Uterus (tissue), 4 donors: Measurements from ENCODE around the gene UBE2QL1. TPM values are rescaled to one million over a fixed set of nuclear protein-coding genes. Genes with fewer than 3 reads are reported as not detected.
"Not testable (repeated sequence)": the region's sequence is repeated elsewhere in the genome, so short reads cannot be mapped to it uniquely, and the experiment has no call there.

Source experiments
- DNase-seq, 2 donors: peaks; one replicate each; pipeline ENCODE4 v3.0.0-alpha.2; 2019 to 2020
- H3K27ac ChIP-seq, 2 donors: fragments of 200-600 bp; sonication (generic); 1 replicate in 1 of 2; 2 replicates in 1 of 2; pipeline ENCODE4 v1.5.1; 2016 to 2018
- H3K27me3 ChIP-seq, 2 donors: fragments of 200-600 bp; sonication (generic); one replicate each; pipeline ENCODE4 v1.5.1; 2018 to 2019; ENCODE audit warnings: control low read depth in 1 of 2
- H3K36me3 ChIP-seq, 2 donors: fragments of 200-600 bp; sonication (generic); one replicate each; pipeline ENCODE4 v1.5.1; 2019; ENCODE audit warnings: control low read depth in 1 of 2
- H3K4me1 ChIP-seq, 2 donors: fragments of 200-600 bp; sonication (generic); one replicate each; pipeline ENCODE4 v1.5.1; 2018 to 2019; ENCODE audit warnings: control low read depth in 1 of 2
- H3K4me3 ChIP-seq, 2 donors: fragments of 200-600 bp; sonication (generic); 1 replicate in 1 of 2; 2 replicates in 1 of 2; pipeline ENCODE4 v1.5.1; 2018 to 2019; ENCODE audit warnings: mild to moderate bottlenecking in 1 of 2
- H3K9me3 ChIP-seq, 2 donors: fragments of 200-600 bp; sonication (generic); one replicate each; pipeline ENCODE4 v1.5.1; 2019; ENCODE audit warnings: control low read depth in 1 of 2
- CTCF ChIP-seq, 4 experiments: fragments of 200-600 bp in 2 of 4; fragments of 450-650 bp in 2 of 4; sonication (generic) in 2 of 4; IDR thresholded peaks; one replicate each; pipeline ENCODE4 v1.5.1; 2016 to 2019; ENCODE audit warnings: antibody characterized with exemption in 4 of 4, mild to moderate bottlenecking in 2 of 4, moderate library complexity in 1 of 4
- POLR2A ChIP-seq, 2 donors: fragments of 450-650 bp; IDR thresholded peaks; one replicate each; pipeline ENCODE4 v1.6.1; 2016; ENCODE audit warnings: antibody characterized with exemption in 2 of 2, mild to moderate bottlenecking in 1 of 2, moderate library complexity in 1 of 2
- intact Hi-C: fragments of 100-400 bp; cut with DNase I; formaldehyde crosslinking; loops from one replicate; pipeline ENCODE4 v1.15.1; 2023; ENCODE audit warnings: low total_unique reads
- total RNA-seq, 4 donors: library from RNA; depleted of rRNA in 3 of 4; stranded (reverse); fragments of >200 nt in 3 of 4; gene quantifications; one replicate each; pipeline versions ENCODE4 v1.1.0 to v1.2.4, GENCODE V29; 2014 to 2023
- donor health status: DM: yes; HTN: yes; CAD: no.

The UBE2QL1 gene
- total RNA-seq, 4 donors from 2014 or later: 0.34 to 0.90 TPM; not detected in 2

- Histone ChIP-seq H3K4me3 (no peak overlapping the region), H3K4me1 (no peaks in the 10 kb centered on the region), H3K36me3 (no peaks in the 10 kb centered on the region), H3K27me3 (no peaks in the 10 kb centered on the region), H3K9me3 (no peaks in the 10 kb centered on the region), H3K27ac (no peak overlapping the region)
- DNase-seq: no peak
- TF ChIP-seq CTCF (IDR thresholded peaks at IDR 0.05) (no peak), POLR2A (IDR thresholded peaks at IDR 0.05) (no peak)
- intact Hi-C loops: no loop called here
Observed at GRCh38 chr5:6505783-6506557, 57.3 kb downstream of the UBE2QL1 start.

GRCh38 chr5:6506611-6507010 is 58.0 kb downstream of the UBE2QL1 start:
- Histone ChIP-seq H3K36me3 (no peaks in the 10 kb centered on the region), H3K27me3 (no peaks in the 10 kb centered on the region), H3K9me3 (no peaks in the 10 kb centered on the region), H3K4me3 (no peak overlapping the region), H3K27ac (no peak overlapping the region), H3K4me1 (no peaks in the 10 kb centered on the region)
- no peak for TF ChIP-seq CTCF (IDR thresholded peaks at IDR 0.05)
- no peak for TF ChIP-seq POLR2A (IDR thresholded peaks at IDR 0.05)
- DNase-seq: no peak
- intact Hi-C loops: no loop called here

GRCh38 chr5:6508931-6509330 is 60.3 kb downstream of the UBE2QL1 start:
- no peak overlapping the region for H3K27ac ChIP-seq
- no peaks in the 10 kb centered on the region for H3K36me3 ChIP-seq
- intact Hi-C loops: no loop called here
- no peaks in the 10 kb centered on the region for H3K9me3 ChIP-seq
- DNase-seq: no peak
- no peaks in the 10 kb centered on the region for H3K27me3 ChIP-seq
- TF ChIP-seq POLR2A (IDR thresholded peaks at IDR 0.05): no peak
- no peak for TF ChIP-seq CTCF (IDR thresholded peaks at IDR 0.05)
- H3K4me1 ChIP-seq: no peaks in the 10 kb centered on the region
- H3K4me3 ChIP-seq: no peak overlapping the region

- H3K27ac ChIP-seq: no peak overlapping the region
- TF ChIP-seq CTCF (IDR thresholded peaks at IDR 0.05) (no peak), POLR2A (IDR thresholded peaks at IDR 0.05) (no peak)
- H3K4me3 ChIP-seq: no peak overlapping the region
- H3K9me3 ChIP-seq: no peaks in the 10 kb centered on the region
- no peaks in the 10 kb centered on the region for H3K4me1 ChIP-seq
- no peaks in the 10 kb centered on the region for H3K36me3 ChIP-seq
- no peak for DNase-seq
- no peaks in the 10 kb centered on the region for H3K27me3 ChIP-seq
- intact Hi-C loops: no loop called here
Observed at GRCh38 chr5:6510132-6510531, 61.5 kb downstream of the UBE2QL1 start.

GRCh38 chr5:6510973-6511372 is 62.3 kb downstream of the UBE2QL1 start:
- no peak for DNase-seq
- Histone ChIP-seq H3K4me3 (no peak overlapping the region), H3K27me3 (no peaks in the 10 kb centered on the region), H3K4me1 (no peaks in the 10 kb centered on the region), H3K27ac (no peak overlapping the region), H3K9me3 (no peaks in the 10 kb centered on the region), H3K36me3 (no peaks in the 10 kb centered on the region)
- no peak for TF ChIP-seq CTCF (IDR thresholded peaks at IDR 0.05)
- no peak for TF ChIP-seq POLR2A (IDR thresholded peaks at IDR 0.05)
- intact Hi-C loops: no loop called here

- H3K9me3 ChIP-seq, H3K4me3 ChIP-seq, H3K36me3 ChIP-seq, H3K27ac ChIP-seq, H3K4me1 ChIP-seq, intact Hi-C loops, DNase-seq, H3K27me3 ChIP-seq: not testable (repeated sequence)
Observed at GRCh38 chr5:6515812-6516211, 67.2 kb downstream of the UBE2QL1 start.
